RPMI8226 (cell line): ENCODE data around the gene TTLL5.

ENCODE experiments used
- DNase-seq: peaks from one replicate; pipeline ENCODE4 v3.0.0-alpha.2; 2015

The TTLL5 gene

GRCh38 chr14:75996488-75996887, 335.4 kb downstream of the TTLL5 start:
- no peak for DNase-seq

DNA sequence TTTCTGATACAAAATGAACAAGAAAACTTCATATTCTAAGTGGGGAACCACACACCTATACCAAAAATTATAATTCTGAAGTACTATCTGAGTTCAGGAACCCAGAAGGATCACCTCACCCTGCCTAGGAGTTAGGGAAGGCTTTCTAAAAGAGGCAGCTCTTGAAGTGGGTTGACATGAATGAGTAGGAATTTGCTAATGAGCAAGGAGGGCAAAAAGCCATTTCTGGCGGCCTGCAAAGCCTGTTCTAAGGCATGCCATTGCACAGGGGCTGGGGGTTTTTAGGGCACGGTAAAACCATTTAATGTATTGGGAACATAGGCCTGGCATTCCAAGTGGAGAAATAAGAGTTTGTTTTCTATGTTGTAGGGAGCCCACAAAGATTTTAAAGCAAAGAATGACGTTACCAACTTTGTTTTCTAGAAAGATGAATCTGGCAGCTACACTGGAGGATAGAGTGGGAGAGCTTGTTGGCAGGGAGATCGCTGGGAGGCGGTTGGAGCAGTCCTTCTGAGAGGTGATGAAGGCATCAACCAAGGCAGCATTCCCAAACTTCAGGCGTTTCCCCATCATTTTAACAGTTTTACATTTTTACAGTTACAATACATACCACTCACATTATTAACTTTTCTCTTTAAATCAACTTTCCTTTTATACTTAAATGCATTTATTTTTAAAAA, 338.6 kb downstream of the TTLL5 start:
- no peak for DNase-seq

GRCh38 chr14:76002383-76002782, 341.3 kb downstream of the TTLL5 start:
- DNase-seq = no peak
